ENCODE data around the gene VEPH1.

The VEPH1 gene

DNA sequence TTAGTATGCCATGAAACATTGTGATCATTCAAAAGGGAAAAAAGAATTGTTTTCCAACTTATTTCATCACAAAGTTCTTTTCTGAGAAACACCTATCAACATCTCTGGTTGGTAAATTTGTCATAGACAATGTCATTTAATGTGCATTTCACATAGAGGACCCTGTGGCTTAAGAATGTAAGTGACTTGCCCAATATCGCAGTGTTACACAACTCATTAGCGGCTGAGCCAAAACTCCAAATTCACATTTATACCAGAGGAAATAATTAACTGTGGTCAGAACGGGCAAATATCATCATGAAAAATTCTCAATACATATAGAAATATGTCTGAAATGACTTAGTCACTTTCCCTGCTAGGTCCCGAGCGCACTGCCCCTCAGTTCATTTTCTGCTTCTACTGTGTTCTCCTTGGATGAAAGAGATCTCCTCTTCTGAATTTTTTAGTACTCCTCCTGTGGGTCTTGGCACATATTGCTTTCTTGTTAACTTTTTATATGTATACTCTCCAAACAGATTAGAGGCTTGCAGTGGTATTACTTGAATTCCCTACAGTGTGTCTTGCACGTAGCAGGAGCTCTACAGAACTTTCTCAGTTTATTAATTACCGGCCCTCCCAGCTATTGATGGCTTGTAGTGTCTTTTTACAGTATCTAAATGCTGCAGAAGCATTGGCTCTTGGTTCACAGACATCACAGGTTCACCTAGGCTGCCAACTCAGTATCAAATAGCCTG is 33.5 kb downstream of the VEPH1 start:
- no peaks in the 10 kb centered on the region for H3K36me3 Mint-ChIP-seq (ENCODE audit: low read depth)

DNA sequence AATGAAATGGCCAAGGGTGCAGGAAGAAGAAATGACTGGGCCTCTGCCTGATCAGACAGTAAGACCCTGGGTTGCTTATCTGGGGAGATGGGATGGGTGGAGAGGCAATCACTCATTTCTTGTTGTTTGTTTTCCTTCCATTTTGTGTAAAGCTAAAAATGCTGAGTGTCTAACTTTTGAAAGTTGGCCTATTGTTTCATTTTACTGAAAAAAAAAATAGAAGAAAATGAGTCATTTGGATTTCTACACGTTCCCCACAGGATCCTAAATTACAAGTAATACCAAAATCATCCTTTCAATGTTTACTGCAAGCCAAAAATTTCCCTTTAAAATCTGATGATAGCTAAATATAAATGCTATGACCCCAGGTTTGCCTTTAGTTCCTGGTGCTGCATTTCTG is 36.0 kb downstream of the VEPH1 start:
- Mint-ChIP-seq H3K36me3 (ENCODE audit: low read depth) (no peaks in the 10 kb centered on the region), H3K4me1 (peaks cover 11% of the 10 kb centered on the region), H3K27ac (no peak overlapping the region), H3K4me3 (no peak overlapping the region), H3K9me3 (no peaks in the 10 kb centered on the region), H3K27me3 (ENCODE audit: low read depth) (peaks cover 7% of the 10 kb centered on the region)
- TF ChIP-seq, protein P1, sequence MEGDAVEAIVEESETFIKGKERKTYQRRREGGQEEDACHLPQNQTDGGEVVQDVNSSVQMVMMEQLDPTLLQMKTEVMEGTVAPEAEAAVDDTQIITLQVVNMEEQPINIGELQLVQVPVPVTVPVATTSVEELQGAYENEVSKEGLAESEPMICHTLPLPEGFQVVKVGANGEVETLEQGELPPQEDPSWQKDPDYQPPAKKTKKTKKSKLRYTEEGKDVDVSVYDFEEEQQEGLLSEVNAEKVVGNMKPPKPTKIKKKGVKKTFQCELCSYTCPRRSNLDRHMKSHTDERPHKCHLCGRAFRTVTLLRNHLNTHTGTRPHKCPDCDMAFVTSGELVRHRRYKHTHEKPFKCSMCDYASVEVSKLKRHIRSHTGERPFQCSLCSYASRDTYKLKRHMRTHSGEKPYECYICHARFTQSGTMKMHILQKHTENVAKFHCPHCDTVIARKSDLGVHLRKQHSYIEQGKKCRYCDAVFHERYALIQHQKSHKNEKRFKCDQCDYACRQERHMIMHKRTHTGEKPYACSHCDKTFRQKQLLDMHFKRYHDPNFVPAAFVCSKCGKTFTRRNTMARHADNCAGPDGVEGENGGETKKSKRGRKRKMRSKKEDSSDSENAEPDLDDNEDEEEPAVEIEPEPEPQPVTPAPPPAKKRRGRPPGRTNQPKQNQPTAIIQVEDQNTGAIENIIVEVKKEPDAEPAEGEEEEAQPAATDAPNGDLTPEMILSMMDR (IDR thresholded peaks at IDR 0.05; ENCODE audit: unreplicated experiment in 3 of 3) = no peak

More for the DNA sequence above, 33.5 kb downstream of the VEPH1 start:
- Mint-ChIP-seq H3K27ac (peak overlapping the region in 2 of 3 experiments; percentile 18 to 48), H3K27me3 (ENCODE audit: low read depth) (peaks cover 7% of the 10 kb centered on the region), H3K4me1 (peaks cover 5% of the 10 kb centered on the region), H3K9me3 (no peaks in the 10 kb centered on the region), H3K4me3 (no peak overlapping the region)
- TF ChIP-seq, protein P1 (IDR thresholded peaks at IDR 0.05; ENCODE audit: unreplicated experiment in 3 of 3) = no peak

DNA sequence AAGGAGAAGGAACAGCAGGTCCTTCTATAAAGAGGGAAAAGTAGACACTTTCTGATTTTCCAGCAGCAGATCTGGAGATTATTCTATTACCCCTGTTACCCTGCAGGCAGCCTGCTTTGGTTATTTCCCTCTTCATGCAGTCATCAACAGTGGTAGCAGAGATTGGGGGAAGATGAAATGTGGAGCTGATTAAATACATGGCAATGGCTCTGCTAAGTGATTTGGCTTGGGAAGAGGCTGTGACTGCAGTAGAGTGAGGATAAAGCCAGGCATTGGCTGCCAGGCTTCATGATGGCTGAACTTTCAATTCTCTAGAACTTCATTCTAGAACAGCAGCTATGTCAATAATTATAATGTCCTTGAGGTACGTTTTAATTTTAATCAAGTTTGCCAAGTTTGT is 37.5 kb downstream of the VEPH1 start:
- H3K4me3 Mint-ChIP-seq = no peak overlapping the region
- H3K27ac Mint-ChIP-seq = no peak overlapping the region
- TF ChIP-seq, protein P1 (IDR thresholded peaks at IDR 0.05; ENCODE audit: unreplicated experiment in 3 of 3) = no peak
- H3K9me3 Mint-ChIP-seq = no peaks in the 10 kb centered on the region
- H3K4me1 Mint-ChIP-seq = peaks cover 11% of the 10 kb centered on the region
- H3K36me3 Mint-ChIP-seq (ENCODE audit: low read depth) = no peaks in the 10 kb centered on the region
- peaks cover 3% of the 10 kb centered on the region for H3K27me3 Mint-ChIP-seq (ENCODE audit: low read depth)

DNA sequence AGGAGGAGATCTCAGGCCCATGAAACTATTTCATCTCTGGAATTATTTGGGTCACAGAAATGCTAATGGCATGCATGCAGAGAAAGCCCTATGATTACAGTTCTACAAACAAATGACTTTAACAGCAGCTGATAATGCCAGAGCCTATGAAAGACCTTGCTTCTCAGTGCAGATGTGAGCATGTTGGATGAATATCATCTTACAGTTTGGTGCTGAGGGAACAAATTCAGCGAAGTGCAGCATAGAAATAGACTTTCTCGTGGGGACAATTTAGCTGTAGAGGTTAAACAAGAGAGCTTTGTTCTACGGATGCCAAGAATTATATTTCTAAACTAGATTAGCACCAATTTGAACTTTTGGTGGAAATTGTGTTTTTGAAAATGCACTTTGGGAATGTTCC is 38.9 kb downstream of the VEPH1 start:
- no peak overlapping the region for H3K27ac Mint-ChIP-seq
- no peaks in the 10 kb centered on the region for H3K9me3 Mint-ChIP-seq
- TF ChIP-seq, protein P1 (IDR thresholded peaks at IDR 0.05; ENCODE audit: unreplicated experiment in 3 of 3) = no peak
- H3K36me3 Mint-ChIP-seq (ENCODE audit: low read depth) = no peaks in the 10 kb centered on the region
- H3K4me1 Mint-ChIP-seq = peaks cover 11% of the 10 kb centered on the region
- peaks cover 3% of the 10 kb centered on the region for H3K27me3 Mint-ChIP-seq (ENCODE audit: low read depth)
- H3K4me3 Mint-ChIP-seq = no peak overlapping the region

DNA sequence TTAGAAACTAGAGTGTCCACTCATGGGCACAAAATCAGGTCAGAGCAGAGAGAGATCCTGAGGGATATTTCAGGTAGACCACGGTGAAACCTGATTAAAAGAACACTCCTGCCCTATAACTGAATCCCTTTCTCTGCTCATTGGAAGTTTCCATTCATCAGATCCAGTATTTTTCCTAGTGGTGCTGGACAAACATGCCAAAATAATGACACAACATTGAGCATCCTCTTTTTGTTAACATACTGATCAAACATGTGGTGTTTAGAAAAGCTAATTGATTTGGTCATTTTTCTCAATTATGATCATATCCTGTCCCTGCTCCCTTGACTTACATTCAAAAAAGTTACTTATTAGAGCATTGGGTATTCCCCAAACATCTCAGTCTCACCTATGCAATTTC is 39.4 kb downstream of the VEPH1 start:
- Mint-ChIP-seq H3K4me3 (no peak overlapping the region), H3K36me3 (ENCODE audit: low read depth) (no peaks in the 10 kb centered on the region), H3K4me1 (peaks cover 11% of the 10 kb centered on the region), H3K9me3 (no peaks in the 10 kb centered on the region), H3K27ac (no peak overlapping the region), H3K27me3 (ENCODE audit: low read depth) (peaks cover 3% of the 10 kb centered on the region)
- TF ChIP-seq, protein P1 (IDR thresholded peaks at IDR 0.05; ENCODE audit: unreplicated experiment in 3 of 3) = no peak

DNA sequence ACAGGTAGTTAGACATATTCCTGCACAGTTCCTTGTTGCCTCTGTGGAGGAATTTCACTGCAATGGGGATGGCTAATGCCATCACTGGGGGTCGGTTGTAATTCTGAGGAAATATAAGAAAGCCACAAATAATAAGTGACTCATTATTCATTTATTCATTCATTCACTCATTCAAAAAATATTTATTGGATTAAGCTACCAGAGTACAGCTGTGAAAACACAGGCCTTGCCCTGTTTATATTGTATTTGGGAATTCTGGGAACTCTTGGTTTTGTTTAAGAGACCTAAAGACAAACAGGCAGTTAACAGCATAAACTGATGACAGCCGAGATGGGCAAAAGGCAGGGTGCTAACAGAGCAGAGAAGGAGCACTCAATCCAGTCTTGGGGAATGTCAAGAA is 43.0 kb downstream of the VEPH1 start:
- Mint-ChIP-seq H3K27ac (no peak overlapping the region), H3K36me3 (ENCODE audit: low read depth) (no peaks in the 10 kb centered on the region), H3K4me1 (peaks cover 6% of the 10 kb centered on the region), H3K27me3 (ENCODE audit: low read depth) (peaks cover 3% of the 10 kb centered on the region), H3K9me3 (no peaks in the 10 kb centered on the region), H3K4me3 (no peak overlapping the region)
- TF ChIP-seq, protein P1 (IDR thresholded peaks at IDR 0.05; ENCODE audit: unreplicated experiment in 3 of 3) = no peak

Data from nephron (organoid).